ENCODE data around the gene ERC2. TPM values are rescaled to one million over a fixed set of nuclear protein-coding genes. Genes with fewer than 3 reads are reported as not detected.
A peak's percentile ranks its signal among the peaks of the same experiment; 100 is the strongest.

The ERC2 gene
- total and polyA plus RNA-seq, 2 donors (not counting 1 experiment from before 2014, with no cell fraction given) = 0.14 to 0.17 TPM

DNA sequence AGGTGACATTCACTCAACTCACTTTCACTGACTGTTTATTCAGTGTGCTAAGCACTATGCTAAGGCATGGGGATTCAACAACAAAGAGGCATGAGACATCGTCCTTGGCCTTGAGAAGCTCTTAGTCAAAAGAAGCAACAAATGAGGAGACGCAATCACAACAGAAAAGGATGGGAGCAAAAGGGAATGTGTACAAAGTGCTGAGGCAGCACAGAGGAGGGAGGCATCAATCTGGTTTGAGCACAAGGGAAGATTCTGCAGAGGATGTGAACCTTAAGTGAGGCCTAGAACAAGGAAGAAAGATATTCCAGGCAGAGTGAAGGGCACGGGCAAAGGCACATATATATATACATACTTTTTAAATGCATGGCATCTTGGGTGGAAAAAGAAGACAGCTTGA is 151.3 kb downstream of the ERC2 start:
- no peak for TF ChIP-seq EZH2 (IDR thresholded peaks at IDR 0.05; ENCODE audit: low read length, missing control alignments)
- TF ChIP-seq, protein P1, sequence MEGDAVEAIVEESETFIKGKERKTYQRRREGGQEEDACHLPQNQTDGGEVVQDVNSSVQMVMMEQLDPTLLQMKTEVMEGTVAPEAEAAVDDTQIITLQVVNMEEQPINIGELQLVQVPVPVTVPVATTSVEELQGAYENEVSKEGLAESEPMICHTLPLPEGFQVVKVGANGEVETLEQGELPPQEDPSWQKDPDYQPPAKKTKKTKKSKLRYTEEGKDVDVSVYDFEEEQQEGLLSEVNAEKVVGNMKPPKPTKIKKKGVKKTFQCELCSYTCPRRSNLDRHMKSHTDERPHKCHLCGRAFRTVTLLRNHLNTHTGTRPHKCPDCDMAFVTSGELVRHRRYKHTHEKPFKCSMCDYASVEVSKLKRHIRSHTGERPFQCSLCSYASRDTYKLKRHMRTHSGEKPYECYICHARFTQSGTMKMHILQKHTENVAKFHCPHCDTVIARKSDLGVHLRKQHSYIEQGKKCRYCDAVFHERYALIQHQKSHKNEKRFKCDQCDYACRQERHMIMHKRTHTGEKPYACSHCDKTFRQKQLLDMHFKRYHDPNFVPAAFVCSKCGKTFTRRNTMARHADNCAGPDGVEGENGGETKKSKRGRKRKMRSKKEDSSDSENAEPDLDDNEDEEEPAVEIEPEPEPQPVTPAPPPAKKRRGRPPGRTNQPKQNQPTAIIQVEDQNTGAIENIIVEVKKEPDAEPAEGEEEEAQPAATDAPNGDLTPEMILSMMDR (conservative IDR thresholded peaks at IDR 0.05 in 1 of 2, IDR thresholded peaks at IDR 0.05 in 1 of 2; ENCODE audit: low read depth in 1 of 2, low read length in 2 of 2) = no peak
- Histone ChIP-seq H3K79me2 (ENCODE audit: control insufficient read depth, insufficient read depth, low read length) (no peaks in the 10 kb centered on the region), H4K20me1 (ENCODE audit: control insufficient read depth, extremely low read depth, insufficient read depth, low read length) (no peaks in the 10 kb centered on the region)

GRCh38 chr3:56314842-56315241 is 153.4 kb downstream of the ERC2 start:
- Histone ChIP-seq H3K27me3 (ENCODE audit: control insufficient read depth, insufficient read depth, low read length) (no peaks in the 10 kb centered on the region), H3K27ac (ENCODE audit: insufficient read depth, low read length) (no peak overlapping the region), H4K20me1 (ENCODE audit: control insufficient read depth, extremely low read depth, insufficient read depth, low read length) (no peaks in the 10 kb centered on the region), H2AFZ (ENCODE audit: low read length) (no peak overlapping the region), H3K36me3 (ENCODE audit: control insufficient read depth, insufficient read depth, low read length) (no peaks in the 10 kb centered on the region), H3K79me2 (ENCODE audit: control insufficient read depth, insufficient read depth, low read length) (no peaks in the 10 kb centered on the region), H3K4me3 (replicated peaks in 1 of 4; ENCODE audit: control extremely low read depth in 1 of 4, insufficient read depth in 1 of 4, low read depth in 3 of 4, low read length in 4 of 4) (no peak overlapping the region), H3K4me1 (ENCODE audit: control insufficient read depth, extremely low read depth, insufficient read depth, low read length) (no peaks in the 10 kb centered on the region), H3K9ac (ENCODE audit: insufficient read depth, low read length) (no peak overlapping the region), H3K4me2 (ENCODE audit: extremely low read depth, insufficient read depth, low read length) (no peak overlapping the region), H3K9me3 (ENCODE audit: control insufficient read depth, insufficient read depth, low read depth, low read length) (no peaks in the 10 kb centered on the region)
- no peak for TF ChIP-seq EZH2 (IDR thresholded peaks at IDR 0.05; ENCODE audit: low read length, missing control alignments)
- TF ChIP-seq, protein P1 (conservative IDR thresholded peaks at IDR 0.05 in 1 of 2, IDR thresholded peaks at IDR 0.05 in 1 of 2; ENCODE audit: low read depth in 1 of 2, low read length in 2 of 2) = no peak
- DNase-seq (ENCODE audit: low read depth in 2 of 2) = peak; percentile 11 to 91

More for the DNA sequence above, 151.3 kb downstream of the ERC2 start:
- DNase-seq (ENCODE audit: low read depth in 2 of 2) = no peak
- no peak overlapping the region for H3K4me3 ChIP-seq (replicated peaks in 1 of 4; ENCODE audit: control extremely low read depth in 1 of 4, insufficient read depth in 1 of 4, low read depth in 3 of 4, low read length in 4 of 4)
- no peaks in the 10 kb centered on the region for H3K27me3 ChIP-seq (ENCODE audit: control insufficient read depth, insufficient read depth, low read length)
- H3K4me1 ChIP-seq (ENCODE audit: control insufficient read depth, extremely low read depth, insufficient read depth, low read length) = no peaks in the 10 kb centered on the region
- H3K9ac ChIP-seq (ENCODE audit: insufficient read depth, low read length) = no peak overlapping the region
- H2AFZ ChIP-seq (ENCODE audit: low read length) = no peak overlapping the region
- H3K27ac ChIP-seq (ENCODE audit: insufficient read depth, low read length) = no peak overlapping the region
- no peak overlapping the region for H3K4me2 ChIP-seq (ENCODE audit: extremely low read depth, insufficient read depth, low read length)
- H3K36me3 ChIP-seq (ENCODE audit: control insufficient read depth, insufficient read depth, low read length) = no peaks in the 10 kb centered on the region
- H3K9me3 ChIP-seq (ENCODE audit: control insufficient read depth, insufficient read depth, low read depth, low read length) = no peaks in the 10 kb centered on the region

DNA sequence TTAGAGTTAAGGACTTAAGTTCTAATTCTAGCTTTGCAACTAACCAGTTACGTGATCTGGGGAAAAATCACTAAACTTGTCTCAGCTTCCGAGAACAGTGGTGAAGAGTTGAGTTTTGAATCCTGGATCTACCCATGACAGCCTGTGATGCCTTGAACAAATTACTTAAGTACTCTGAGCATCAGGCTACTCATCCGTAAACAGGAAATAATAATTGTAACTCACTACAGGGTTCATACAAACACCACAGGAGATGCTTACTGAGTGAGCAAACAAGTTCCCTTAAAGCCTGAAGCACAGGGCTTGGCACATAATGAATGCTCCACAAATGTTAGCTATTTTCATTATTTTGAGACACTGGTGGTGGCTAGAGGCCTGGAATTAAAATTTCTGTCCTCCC is 158.8 kb downstream of the ERC2 start:
- no peaks in the 10 kb centered on the region for H3K4me1 ChIP-seq (ENCODE audit: control insufficient read depth, extremely low read depth, insufficient read depth, low read length)
- no peak overlapping the region for H3K27ac ChIP-seq (ENCODE audit: insufficient read depth, low read length)
- H2AFZ ChIP-seq (ENCODE audit: low read length) = no peak overlapping the region
- DNase-seq (ENCODE audit: low read depth in 2 of 2) = no peak
- H3K4me3 ChIP-seq (replicated peaks in 1 of 4; ENCODE audit: control extremely low read depth in 1 of 4, insufficient read depth in 1 of 4, low read depth in 3 of 4, low read length in 4 of 4) = no peak overlapping the region
- TF ChIP-seq, protein P1 (conservative IDR thresholded peaks at IDR 0.05 in 1 of 2, IDR thresholded peaks at IDR 0.05 in 1 of 2; ENCODE audit: low read depth in 1 of 2, low read length in 2 of 2) = no peak
- no peak for TF ChIP-seq EZH2 (IDR thresholded peaks at IDR 0.05; ENCODE audit: low read length, missing control alignments)
- no peaks in the 10 kb centered on the region for H3K36me3 ChIP-seq (ENCODE audit: control insufficient read depth, insufficient read depth, low read length)
- no peak overlapping the region for H3K4me2 ChIP-seq (ENCODE audit: extremely low read depth, insufficient read depth, low read length)
- H4K20me1 ChIP-seq (ENCODE audit: control insufficient read depth, extremely low read depth, insufficient read depth, low read length) = no peaks in the 10 kb centered on the region
- no peaks in the 10 kb centered on the region for H3K9me3 ChIP-seq (ENCODE audit: control insufficient read depth, insufficient read depth, low read depth, low read length)
- H3K9ac ChIP-seq (ENCODE audit: insufficient read depth, low read length) = no peak overlapping the region
- no peaks in the 10 kb centered on the region for H3K79me2 ChIP-seq (ENCODE audit: control insufficient read depth, insufficient read depth, low read length)
- no peaks in the 10 kb centered on the region for H3K27me3 ChIP-seq (ENCODE audit: control insufficient read depth, insufficient read depth, low read length)

All from fibroblast of lung (primary cell).